Fibroblast of pulmonary artery (primary cell): Measurements from ENCODE around the gene TCEAL7.
"Not testable (repeated sequence)": the region's sequence is repeated elsewhere in the genome, so short reads cannot be mapped to it uniquely, and the experiment has no call there.

Experiments used
- DNase-seq: peaks from one replicate; pipeline ENCODE4 v3.0.0-alpha.2; 2010; ENCODE audit warnings: low read depth
- H3K4me3 ChIP-seq: replicated peaks from 2 replicates; pipeline ENCODE4 v1.5.1; 2011; ENCODE audit warnings: low read depth, mild to moderate bottlenecking, control low read depth, low read length, moderate library complexity
- CTCF ChIP-seq: IDR thresholded peaks from 2 replicates; pipeline ENCODE4 v1.5.1; 2011; ENCODE audit warnings: mild to moderate bottlenecking, control low read depth, low read length, inconsistent platforms; ENCODE audit errors: missing control alignments

TCEAL7 gene

GRCh38 chrX:103356858-103357257 lies 26.8 kb downstream of the TCEAL7 start:
- DNase-seq: no peak
- no peak for TF ChIP-seq CTCF
- H3K4me3 ChIP-seq: peak overlapping the region; percentile 91

DNA sequence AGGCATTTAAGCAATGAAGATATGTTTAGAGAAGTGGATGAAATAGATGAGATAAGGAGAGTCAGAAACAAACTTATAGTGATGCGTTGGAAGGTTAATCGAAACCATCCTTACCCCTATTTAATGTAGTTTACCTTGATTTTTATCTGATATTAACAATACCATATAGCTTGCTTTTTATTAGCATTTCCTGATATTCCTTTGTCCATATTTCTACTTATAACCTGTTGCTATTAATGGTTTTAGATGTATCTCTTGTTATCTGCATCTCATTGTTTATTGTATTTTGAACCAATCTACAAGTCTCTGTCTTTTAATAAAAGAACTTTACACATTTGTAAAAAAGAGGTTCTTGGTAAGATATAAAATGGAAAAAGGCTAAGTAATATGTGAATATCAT lies 27.8 kb downstream of the TCEAL7 start:
- TF ChIP-seq CTCF: no peak
- peak overlapping the region; percentile 91 for H3K4me3 ChIP-seq
- no peak for DNase-seq

GRCh38 chrX:103359605-103360004 lies 29.6 kb downstream of the TCEAL7 start:
- DNase-seq, H3K4me3 ChIP-seq: not testable (repeated sequence)

DNA sequence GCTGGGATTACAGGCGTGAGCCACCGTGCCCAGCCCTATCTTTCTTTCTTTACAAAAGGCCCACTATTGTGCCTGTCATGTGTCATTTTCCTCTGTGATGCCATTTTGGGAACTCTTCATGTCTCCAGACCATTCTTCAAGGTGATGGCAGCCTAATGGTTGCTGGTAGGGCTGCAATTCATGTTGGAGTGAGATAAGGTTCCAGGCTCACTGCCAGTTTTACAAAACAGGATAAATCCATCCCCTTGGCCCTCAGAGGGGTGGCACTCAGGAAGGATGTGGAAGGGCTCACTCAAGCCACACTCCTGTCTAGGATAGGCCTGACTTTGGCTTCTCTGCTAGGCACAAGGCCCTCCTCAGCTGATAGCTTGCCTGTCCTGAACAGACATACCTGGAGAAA lies 30.1 kb downstream of the TCEAL7 start:
- TF ChIP-seq CTCF: no peak
- no peak overlapping the region for H3K4me3 ChIP-seq
- DNase-seq: peak; percentile 53

DNA sequence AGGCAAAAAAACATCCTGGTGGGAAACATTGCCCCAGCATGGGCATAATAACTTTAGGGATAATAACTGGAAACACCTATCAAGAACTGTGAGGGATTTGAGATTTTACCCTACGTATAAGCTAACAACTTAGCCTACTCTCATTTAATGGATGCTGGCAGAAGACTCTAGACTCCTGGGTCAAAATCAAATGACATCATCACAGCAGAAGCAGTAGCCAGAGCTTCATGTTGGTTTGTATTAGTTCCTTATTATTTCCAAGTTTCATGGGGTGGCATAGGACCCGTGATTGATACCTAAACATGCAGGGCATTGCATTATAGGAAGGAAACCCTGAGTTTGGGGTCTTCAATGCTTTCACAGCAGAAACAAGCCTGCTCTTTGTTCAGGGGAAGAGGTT lies 30.9 kb downstream of the TCEAL7 start:
- no peak overlapping the region for H3K4me3 ChIP-seq

GRCh38 chrX:103361798-103362197 lies 31.8 kb downstream of the TCEAL7 start:
- DNase-seq: no peak
- H3K4me3 ChIP-seq: no peak overlapping the region
- TF ChIP-seq CTCF: no peak

More for the DNA sequence above, 30.9 kb downstream of the TCEAL7 start:
- no peak for TF ChIP-seq CTCF
- DNase-seq: no peak

DNA sequence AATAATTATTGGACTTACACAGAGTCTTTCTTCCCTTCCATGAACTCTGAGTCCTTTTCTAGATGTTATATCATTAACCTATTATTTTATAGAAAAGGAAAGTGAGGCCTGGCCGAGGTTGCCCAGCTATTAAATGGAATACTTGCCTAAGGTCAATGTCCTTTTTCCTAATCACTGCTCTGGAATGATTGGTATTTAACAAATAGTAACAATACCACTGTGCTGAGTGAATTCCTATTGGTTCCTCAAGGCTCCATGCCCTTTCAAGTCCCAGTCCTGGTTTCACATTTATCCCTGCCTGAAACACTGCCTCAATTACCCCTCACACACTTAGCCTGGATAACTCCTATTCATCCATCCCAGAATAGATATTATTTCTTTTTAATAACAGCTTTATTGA lies 32.4 kb downstream of the TCEAL7 start:
- TF ChIP-seq CTCF: no peak
- peak; percentile 60 for DNase-seq
- H3K4me3 ChIP-seq: no peak overlapping the region

GRCh38 chrX:103363046-103363445 lies 33.0 kb downstream of the TCEAL7 start:
- no peak for DNase-seq
- TF ChIP-seq CTCF: no peak
- no peak overlapping the region for H3K4me3 ChIP-seq
